ENCODE results near the gene ERFL. TPM values are rescaled to one million over a fixed set of nuclear protein-coding genes. Genes with fewer than 3 reads are reported as not detected.

The ERFL gene
- total and polyA plus RNA-seq, 4 donors: 0.46 to 0.81 (median 0.51) TPM; not detected in 1

DNA sequence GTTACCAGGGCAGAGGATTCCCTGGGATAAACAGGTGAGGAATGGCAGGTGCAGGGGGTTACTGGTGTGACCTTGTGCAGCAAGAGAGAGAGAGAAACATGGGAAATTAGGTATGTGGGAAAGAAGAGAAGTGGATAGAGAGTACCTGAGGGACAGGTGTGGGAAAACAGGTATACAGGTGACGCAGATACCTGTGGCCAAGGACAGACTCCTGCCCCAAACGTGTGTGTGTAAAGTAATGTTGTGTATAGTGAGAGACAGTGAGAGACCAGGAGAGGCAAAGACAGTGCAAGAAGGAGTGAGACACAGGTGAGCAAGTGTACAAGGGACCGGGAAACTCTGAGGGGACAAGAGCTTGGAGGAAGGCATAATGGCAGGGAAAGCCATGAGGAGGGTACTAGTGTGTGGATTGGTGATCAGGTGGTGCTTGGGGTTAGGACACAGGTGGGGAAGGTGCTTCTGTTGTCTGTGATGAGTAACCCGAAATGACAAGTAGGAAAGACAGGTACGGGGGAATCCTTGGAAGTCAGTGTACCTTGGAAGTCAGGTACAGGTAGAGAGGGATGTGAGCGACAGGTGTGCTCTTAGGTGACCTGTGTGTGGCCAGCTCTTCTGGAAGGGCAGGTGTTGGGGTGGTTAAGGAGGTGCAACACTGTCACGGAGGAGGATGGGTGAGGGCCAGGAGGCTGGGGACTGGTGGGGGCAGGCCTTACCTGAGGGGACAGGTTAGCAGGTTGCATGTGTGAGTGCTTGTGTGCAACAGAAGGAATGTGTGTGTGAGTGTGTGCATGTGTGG is 2.8 kb downstream of the ERFL start:
- Histone ChIP-seq H3K4me3 (ENCODE audit: low read length in 2 of 2) (no peak overlapping the region), H3K27ac (ENCODE audit: low read depth in 1 of 2, low read length in 2 of 2) (no peak overlapping the region), H3K4me1 (ENCODE audit: control insufficient read depth in 1 of 2, insufficient read depth in 2 of 2, low read length in 2 of 2) (no peaks in the 10 kb centered on the region), H3K9me3 (ENCODE audit: control insufficient read depth, low read length) (peaks cover 5% of the 10 kb centered on the region), H3K27me3 (ENCODE audit: control insufficient read depth in 1 of 2, insufficient read depth in 2 of 2, low read length in 1 of 2) (peaks cover 0 to 1% of the 10 kb centered on the region in 2 donors), H3K36me3 (ENCODE audit: control insufficient read depth in 1 of 2, insufficient read depth in 2 of 2, low read length in 1 of 2) (no peaks in the 10 kb centered on the region)
- 52 to 55% methylated on average over 7 of the region's 7 CpGs for WGBS, 2 donors
- DNase-seq (no peak), ATAC-seq (ENCODE audit: low FRiP score) (no peak)
- intact Hi-C loops (cut with DNase I): no loop called here

DNA sequence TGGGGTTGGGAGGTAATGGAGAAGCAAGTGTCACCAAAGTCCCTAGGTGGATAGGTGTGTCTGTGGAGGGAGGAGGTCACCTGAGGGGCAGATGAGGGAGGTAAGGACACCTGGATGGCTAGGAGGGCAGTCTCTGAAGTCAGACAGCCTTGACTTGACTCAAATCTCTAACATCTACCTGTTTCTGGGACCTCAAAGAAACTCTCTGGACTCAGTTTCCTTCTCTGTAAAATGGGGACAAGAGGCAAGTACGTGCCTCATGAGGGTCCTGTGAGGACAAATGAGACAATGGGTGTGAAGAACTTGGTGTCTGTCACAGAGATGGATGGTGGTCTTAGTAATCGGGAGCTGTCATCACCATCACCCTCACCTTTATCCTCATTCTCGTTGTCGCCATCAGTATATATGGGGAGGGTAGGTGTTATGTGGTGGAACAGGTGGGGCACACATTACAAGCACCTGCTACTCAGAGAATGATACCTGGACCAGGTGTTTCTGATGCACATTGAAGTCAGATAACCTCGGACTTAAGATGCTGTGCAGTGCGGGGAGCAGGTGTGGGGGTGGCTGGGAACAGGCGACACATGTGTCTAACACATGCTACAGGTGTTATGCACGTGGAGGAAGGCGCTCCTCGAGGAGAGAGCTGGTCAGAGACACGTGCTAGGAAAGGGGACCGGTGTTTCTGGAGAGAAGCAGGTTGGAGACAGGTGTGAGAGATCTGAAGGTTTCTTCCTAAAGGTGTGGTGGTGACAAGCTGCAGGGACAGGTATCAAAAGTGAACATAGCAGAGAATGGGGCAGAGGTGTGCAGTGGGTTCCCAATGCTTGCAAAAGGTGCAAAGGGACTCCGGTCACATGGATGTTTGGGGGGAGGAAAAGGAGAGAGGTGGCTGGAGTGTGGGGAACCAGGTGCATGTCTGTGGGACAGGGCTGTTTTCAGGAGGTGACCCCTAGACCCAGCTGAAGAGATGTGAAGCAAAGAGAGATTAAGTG is 3.8 kb downstream of the ERFL start:
- H3K27ac ChIP-seq (ENCODE audit: low read depth in 1 of 2, low read length in 2 of 2): no peak overlapping the region
- no peak overlapping the region for H3K4me3 ChIP-seq (ENCODE audit: low read length in 2 of 2)
- peaks cover 0 to 1% of the 10 kb centered on the region in 2 donors for H3K27me3 ChIP-seq (ENCODE audit: control insufficient read depth in 1 of 2, insufficient read depth in 2 of 2, low read length in 1 of 2)
- DNase-seq (no peak), ATAC-seq (ENCODE audit: low FRiP score) (no peak)
- peaks cover 5% of the 10 kb centered on the region for H3K9me3 ChIP-seq (ENCODE audit: control insufficient read depth, low read length)
- intact Hi-C loops (cut with DNase I): no loop called here
- 51 to 55% methylated on average over 13 of the region's 13 CpGs for WGBS, 2 donors
- H3K36me3 ChIP-seq (ENCODE audit: control insufficient read depth in 1 of 2, insufficient read depth in 2 of 2, low read length in 1 of 2): no peaks in the 10 kb centered on the region
- no peaks in the 10 kb centered on the region for H3K4me1 ChIP-seq (ENCODE audit: control insufficient read depth in 1 of 2, insufficient read depth in 2 of 2, low read length in 2 of 2)

GRCh38 chr19:41923045-41923788 is 5.0 kb downstream of the ERFL start:
- Histone ChIP-seq H3K36me3 (ENCODE audit: control insufficient read depth in 1 of 2, insufficient read depth in 2 of 2, low read length in 1 of 2) (no peaks in the 10 kb centered on the region), H3K27me3 (ENCODE audit: control insufficient read depth in 1 of 2, insufficient read depth in 2 of 2, low read length in 1 of 2) (no peaks in the 10 kb centered on the region), H3K4me1 (ENCODE audit: control insufficient read depth in 1 of 2, insufficient read depth in 2 of 2, low read length in 2 of 2) (no peaks in the 10 kb centered on the region), H3K27ac (ENCODE audit: low read depth in 1 of 2, low read length in 2 of 2) (no peak overlapping the region), H3K9me3 (ENCODE audit: control insufficient read depth, low read length) (peaks cover 5% of the 10 kb centered on the region), H3K4me3 (ENCODE audit: low read length in 2 of 2) (no peak overlapping the region)
- ATAC-seq (ENCODE audit: low FRiP score) (no peak), DNase-seq (no peak)
- 38 to 39% methylated on average over 4 to 6 of the region's 6 CpGs for WGBS, 2 donors
- intact Hi-C loops (cut with DNase I): no loop called here

DNA sequence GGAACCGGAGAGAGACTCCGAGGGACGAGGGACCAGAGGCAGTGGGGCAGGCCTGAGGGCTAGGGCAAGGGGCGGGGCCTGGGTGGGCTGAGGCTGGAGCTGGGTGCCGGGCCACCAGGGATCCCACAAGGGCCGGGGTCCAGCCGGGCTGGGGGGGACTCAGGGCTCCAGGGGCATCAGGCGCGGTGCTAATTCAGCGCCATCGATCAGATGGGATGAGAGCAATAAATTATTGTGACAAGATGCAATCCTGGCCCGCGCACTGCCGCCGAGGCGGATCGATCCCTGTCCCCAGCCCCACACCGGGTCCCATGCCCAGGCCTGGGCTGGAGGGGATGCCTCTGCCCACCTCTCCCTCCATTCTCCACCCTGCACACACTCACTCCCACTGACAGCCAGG is 5.7 kb downstream of the ERFL start:
- Histone ChIP-seq H3K4me1 (ENCODE audit: control insufficient read depth in 1 of 2, insufficient read depth in 2 of 2, low read length in 2 of 2) (no peaks in the 10 kb centered on the region), H3K27ac (ENCODE audit: low read depth in 1 of 2, low read length in 2 of 2) (no peak overlapping the region), H3K36me3 (ENCODE audit: control insufficient read depth in 1 of 2, insufficient read depth in 2 of 2, low read length in 1 of 2) (no peaks in the 10 kb centered on the region), H3K27me3 (ENCODE audit: control insufficient read depth in 1 of 2, insufficient read depth in 2 of 2, low read length in 1 of 2) (no peaks in the 10 kb centered on the region), H3K4me3 (ENCODE audit: low read length in 2 of 2) (no peak overlapping the region), H3K9me3 (ENCODE audit: control insufficient read depth, low read length) (peaks cover 5% of the 10 kb centered on the region)
- DNase-seq: no peak
- no peak for ATAC-seq (ENCODE audit: low FRiP score)
- WGBS, 2 donors: 5 to 13% methylated on average over 13 to 18 of the region's 18 CpGs
- intact Hi-C loops (cut with DNase I): no loop called here

GRCh38 chr19:41921577-41922576 is 6.4 kb downstream of the ERFL start:
- Histone ChIP-seq H3K27ac (ENCODE audit: low read depth in 1 of 2, low read length in 2 of 2) (no peak overlapping the region), H3K27me3 (ENCODE audit: control insufficient read depth in 1 of 2, insufficient read depth in 2 of 2, low read length in 1 of 2) (no peaks in the 10 kb centered on the region), H3K4me1 (ENCODE audit: control insufficient read depth in 1 of 2, insufficient read depth in 2 of 2, low read length in 2 of 2) (no peaks in the 10 kb centered on the region), H3K36me3 (ENCODE audit: control insufficient read depth in 1 of 2, insufficient read depth in 2 of 2, low read length in 1 of 2) (no peaks in the 10 kb centered on the region), H3K9me3 (ENCODE audit: control insufficient read depth, low read length) (peaks cover 5% of the 10 kb centered on the region), H3K4me3 (ENCODE audit: low read length in 2 of 2) (no peak overlapping the region)
- intact Hi-C loops (cut with DNase I): no loop called here
- 7 to 12% methylated on average over 13 to 22 of the region's 22 CpGs for WGBS, 2 donors
- DNase-seq: no peak
- no peak for ATAC-seq (ENCODE audit: low FRiP score)

- peaks cover 1% of the 10 kb centered on the region for H3K9me3 ChIP-seq (ENCODE audit: control insufficient read depth, low read length)
- WGBS, 2 donors: 6 to 9% methylated on average over 26 of the region's 26 CpGs
- DNase-seq: no peak
- no peaks in the 10 kb centered on the region for H3K4me1 ChIP-seq (ENCODE audit: control insufficient read depth in 1 of 2, insufficient read depth in 2 of 2, low read length in 2 of 2)
- peaks cover 0 to 1% of the 10 kb centered on the region in 2 donors for H3K27me3 ChIP-seq (ENCODE audit: control insufficient read depth in 1 of 2, insufficient read depth in 2 of 2, low read length in 1 of 2)
- intact Hi-C loops (cut with DNase I): no loop called here
- H3K36me3 ChIP-seq (ENCODE audit: control insufficient read depth in 1 of 2, insufficient read depth in 2 of 2, low read length in 1 of 2): no peaks in the 10 kb centered on the region
- no peak for ATAC-seq (ENCODE audit: low FRiP score)
- no peak overlapping the region for H3K27ac ChIP-seq (ENCODE audit: low read depth in 1 of 2, low read length in 2 of 2)
- no peak overlapping the region for H3K4me3 ChIP-seq (ENCODE audit: low read length in 2 of 2)
Observed at GRCh38 chr19:41920882-41921576, 7.2 kb downstream of the ERFL start.

DNA sequence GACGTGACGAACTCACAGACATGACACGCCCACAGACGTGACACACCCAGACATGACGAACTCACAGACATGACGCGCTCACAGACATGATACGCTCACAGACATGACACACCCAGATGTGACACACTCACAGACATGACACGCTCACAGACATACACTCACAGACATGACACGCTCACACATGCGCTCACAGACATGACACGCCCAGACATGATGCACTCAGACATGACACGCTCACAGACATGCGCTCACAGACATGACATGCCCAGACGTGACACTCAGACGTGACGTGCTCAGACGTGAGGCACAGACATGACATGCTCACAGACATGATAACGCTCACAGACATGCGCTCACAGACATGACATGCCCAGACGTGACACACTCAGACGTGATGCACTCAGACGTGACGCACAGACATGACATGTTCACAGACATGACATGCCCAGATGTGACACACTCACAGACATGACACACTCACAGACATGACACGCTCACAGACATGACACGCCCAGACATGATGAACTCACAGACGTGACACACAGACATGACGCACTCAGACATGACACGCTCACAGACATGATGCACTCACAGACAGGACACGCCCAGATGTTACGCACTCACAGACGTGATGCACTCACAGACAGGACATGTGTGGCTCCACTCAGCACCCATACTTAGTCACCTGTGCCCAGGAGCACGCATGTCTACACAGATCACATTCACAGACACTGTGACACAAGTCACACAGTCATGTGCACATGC is 8.1 kb downstream of the ERFL start:
- no peaks in the 10 kb centered on the region for H3K36me3 ChIP-seq (ENCODE audit: control insufficient read depth in 1 of 2, insufficient read depth in 2 of 2, low read length in 1 of 2)
- no peaks in the 10 kb centered on the region for H3K9me3 ChIP-seq (ENCODE audit: control insufficient read depth, low read length)
- ATAC-seq (ENCODE audit: low FRiP score) (no peak), DNase-seq (no peak)
- intact Hi-C loops (cut with DNase I): no loop called here
- no peak overlapping the region for H3K27ac ChIP-seq (ENCODE audit: low read depth in 1 of 2, low read length in 2 of 2)
- peaks cover 0 to 2% of the 10 kb centered on the region in 2 donors for H3K27me3 ChIP-seq (ENCODE audit: control insufficient read depth in 1 of 2, insufficient read depth in 2 of 2, low read length in 1 of 2)
- 86 to 92% methylated on average over 33 of the region's 33 CpGs for WGBS, 2 donors
- H3K4me1 ChIP-seq (ENCODE audit: control insufficient read depth in 1 of 2, insufficient read depth in 2 of 2, low read length in 2 of 2): no peaks in the 10 kb centered on the region
- no peak overlapping the region for H3K4me3 ChIP-seq (ENCODE audit: low read length in 2 of 2)
